HG03439 (cell line): ENCODE results near the gene WBP1.
"Not testable (repeated sequence)": the region's sequence is repeated elsewhere in the genome, so short reads cannot be mapped to it uniquely, and the experiment has no call there.

ENCODE experiments used
- ATAC-seq: cut with Tn5 transposase; IDR thresholded peaks from one replicate; pipeline ENCODE4 v1.9.1; 2021; ENCODE audit warnings: mild to moderate bottlenecking, moderate library complexity; ENCODE audit not compliant: unreplicated experiment

The WBP1 gene

GRCh38 chr2:74481431-74481830 lies 23.2 kb downstream of the WBP1 start:
- no peak for ATAC-seq

- peak; percentile 43 for ATAC-seq
These were observed 23.9 kb downstream of the WBP1 start for GRCh38 chr2:74481961-74482800.

- peak; percentile 89 for ATAC-seq
These were observed 24.8 kb downstream of the WBP1 start, which contains the start of the genes CCDC142 and TTC31 for GRCh38 chr2:74482801-74483674. CCDC142 (minus strand) TSS chr2:74482998; CDS start chr2:74482837, 161 bp downstream. TTC31 (plus strand) TSS chr2:74483081; CDS start chr2:74483096, 15 bp downstream.

GRCh38 chr2:74483675-74484164 lies 25.5 kb downstream of the WBP1 start:
- not testable (repeated sequence) for ATAC-seq

GRCh38 chr2:74486141-74486540 lies 27.9 kb downstream of the WBP1 start:
- ATAC-seq, result no peak

- ATAC-seq, result no peak
These were observed 30.6 kb downstream of the WBP1 start for GRCh38 chr2:74488643-74489481.

- ATAC-seq, result no peak
These were observed 31.7 kb downstream of the WBP1 start for GRCh38 chr2:74489906-74490305.

- ATAC-seq, result no peak
These were observed 33.7 kb downstream of the WBP1 start for GRCh38 chr2:74491648-74492544.

GRCh38 chr2:74493546-74493945 lies 35.3 kb downstream of the WBP1 start:
- ATAC-seq, result no peak

- no peak for ATAC-seq
These were observed 37.2 kb downstream of the WBP1 start for GRCh38 chr2:74495440-74495839.

- ATAC-seq, result no peak
These were observed 38.9 kb downstream of the WBP1 start for GRCh38 chr2:74496997-74497776.

- no peak for ATAC-seq
These were observed 39.7 kb downstream of the WBP1 start for GRCh38 chr2:74497777-74498499.

GRCh38 chr2:74498500-74499266 lies 40.4 kb downstream of the WBP1 start:
- no peak for ATAC-seq

- ATAC-seq, result no peak
These were observed 41.2 kb downstream of the WBP1 start, which contains the start of gene LBX2 for GRCh38 chr2:74499267-74499939. LBX2 (minus strand) TSS chr2:74499603; CDS start chr2:74499537, 66 bp downstream.

GRCh38 chr2:74499940-74500577 lies 41.8 kb downstream of the WBP1 start:
- no peak for ATAC-seq

- no peak for ATAC-seq
These were observed 42.3 kb downstream of the WBP1 start for GRCh38 chr2:74500578-74500946.
